Measurements from ENCODE around the gene KMT2B. TPM values are rescaled to one million over a fixed set of nuclear protein-coding genes. Genes with fewer than 3 reads are reported as not detected.

Gene KMT2B
- total RNA-seq, 4 donors from 2014 or later, result 7.5 to 33.7 (median 15.6) TPM

- TF ChIP-seq CTCF (IDR thresholded peaks at IDR 0.05) (no peak), POLR2A (IDR thresholded peaks at IDR 0.05) (no peak)
- Histone ChIP-seq H3K27me3 (no peaks in the 10 kb centered on the region), H3K36me3 (no peaks in the 10 kb centered on the region), H3K4me1 (peaks cover 10 to 59% (median 10%) of the 10 kb centered on the region in 3 donors), H3K27ac (peak overlapping the region in 1 of 4 donors; percentile 24), H3K9me3 (no peaks in the 10 kb centered on the region), H3K4me3 (no peak overlapping the region)
- intact Hi-C loops (cut with DNase I), result loop anchor here (10.0 kb wide), 1 partner anchor 166 kb away; the partner anchor contains the start of gene TMEM147
- no peak for DNase-seq
- WGBS, 2 donors, result 40 to 47% methylated on average over 12 of the region's 13 CpGs
These were observed 6.7 kb upstream of the KMT2B start for GRCh38 chr19:35710784-35711723.

DNA sequence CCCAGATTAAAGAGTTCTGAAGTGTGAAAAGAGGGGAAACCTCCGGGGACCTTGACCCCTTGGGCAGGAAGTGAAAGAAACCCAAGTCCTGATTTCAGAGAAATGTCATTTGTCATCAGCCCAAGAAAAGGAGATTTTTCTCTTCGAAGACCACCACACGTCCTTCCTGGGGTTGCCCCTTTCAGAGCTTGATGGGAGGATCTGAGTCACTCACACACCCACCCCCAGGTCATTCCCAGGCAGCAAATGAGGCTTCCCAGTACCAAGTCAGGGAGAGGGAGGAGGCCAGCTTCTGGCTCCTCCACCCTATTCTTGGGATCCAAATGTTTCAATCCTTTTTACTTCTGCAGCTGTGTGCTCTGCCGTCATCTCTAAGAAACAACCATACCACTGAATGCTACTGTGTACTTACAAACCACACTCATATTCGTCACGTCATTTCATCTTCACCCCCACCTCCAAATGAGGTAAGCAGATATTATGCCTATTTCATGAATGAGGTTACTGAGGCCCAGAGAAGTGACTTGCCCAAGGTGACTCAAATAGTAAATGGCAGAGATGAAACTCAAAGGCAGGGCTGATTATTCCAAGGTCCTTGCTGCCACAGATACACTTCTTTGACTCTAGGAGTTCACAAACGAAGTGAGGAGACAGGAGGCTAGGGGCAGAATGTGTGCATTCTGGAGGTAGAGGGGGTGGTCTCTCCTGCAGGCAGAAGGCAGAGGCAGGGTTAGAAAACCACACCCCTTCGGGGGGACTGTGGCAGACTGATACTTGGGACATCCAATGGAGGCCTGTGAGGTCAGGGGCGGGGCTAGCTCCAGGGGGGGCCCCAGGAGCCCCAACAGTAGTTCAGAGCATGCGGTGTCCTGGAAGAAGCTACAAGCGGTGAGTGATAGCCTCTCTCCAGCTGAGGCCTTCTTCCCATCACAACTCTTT is 5.0 kb upstream of the KMT2B start:
- Histone ChIP-seq H3K27ac (peak overlapping the region in 2 of 4 donors; percentile 4 to 49), H3K4me3 (peak overlapping the region in 1 of 4 donors; percentile 23), H3K4me1 (peaks cover 12 to 56% (median 13%) of the 10 kb centered on the region in 3 donors), H3K9me3 (no peaks in the 10 kb centered on the region), H3K27me3 (no peaks in the 10 kb centered on the region), H3K36me3 (no peaks in the 10 kb centered on the region)
- no peak for DNase-seq
- TF ChIP-seq POLR2A (IDR thresholded peaks at IDR 0.05), result no peak
- no peak for TF ChIP-seq CTCF (IDR thresholded peaks at IDR 0.05)
- 67 to 78% methylated on average over 10 to 11 of the region's 11 CpGs for WGBS, 2 donors
- intact Hi-C loops (cut with DNase I), result loop anchor here (10.0 kb wide), 1 partner anchor 168 kb away; the partner anchor contains the start of gene TMEM147

DNA sequence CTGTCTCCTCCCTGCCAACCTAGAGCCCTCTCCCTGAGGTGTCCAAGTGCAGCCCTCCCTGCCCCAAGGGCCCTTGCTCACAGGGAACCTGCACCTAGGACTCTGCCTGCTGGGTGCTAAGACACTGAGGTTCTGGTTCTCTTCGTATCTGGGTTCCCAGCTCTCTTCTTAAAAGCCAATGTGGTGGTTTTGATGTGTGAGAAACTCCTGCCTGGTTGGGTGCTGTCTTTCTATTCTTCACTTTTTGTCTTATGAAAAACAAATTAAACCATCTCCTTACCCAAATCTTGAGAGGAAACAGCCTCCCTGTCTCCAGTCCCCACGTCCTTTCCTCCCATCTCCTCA is 4.3 kb upstream of the KMT2B start:
- peak overlapping the region in 2 of 4 donors; percentile 2 to 4 for H3K27ac ChIP-seq

GRCh38 chr19:35713904-35714495 is 3.8 kb upstream of the KMT2B start:
- no peak for TF ChIP-seq CTCF (IDR thresholded peaks at IDR 0.05)
- no peak for TF ChIP-seq POLR2A (IDR thresholded peaks at IDR 0.05)
- intact Hi-C loops (cut with DNase I), result loop anchor here (10.0 kb wide), 1 partner anchor 169 kb away; the partner anchor contains the start of gene TMEM147
- WGBS, 2 donors, result 66 to 76% methylated on average over 5 to 8 of the region's 12 CpGs
- no peaks in the 10 kb centered on the region for H3K27me3 ChIP-seq
- no peaks in the 10 kb centered on the region for H3K9me3 ChIP-seq
- peak overlapping the region in 1 of 4 donors; percentile 23 for H3K4me3 ChIP-seq
- peak overlapping the region in 2 of 4 donors; percentile 2 to 25 for H3K27ac ChIP-seq
- H3K4me1 ChIP-seq, result peaks cover 16 to 51% (median 16%) of the 10 kb centered on the region in 3 donors
- no peaks in the 10 kb centered on the region for H3K36me3 ChIP-seq
- DNase-seq, result no peak

More for the DNA sequence above, 4.3 kb upstream of the KMT2B start:
- Histone ChIP-seq H3K27me3 (no peaks in the 10 kb centered on the region), H3K36me3 (no peaks in the 10 kb centered on the region), H3K4me3 (peak overlapping the region in 1 of 4 donors; percentile 23), H3K9me3 (no peaks in the 10 kb centered on the region), H3K4me1 (peaks cover 12 to 51% (median 13%) of the 10 kb centered on the region in 3 donors)
- no peak for DNase-seq
- TF ChIP-seq CTCF (IDR thresholded peaks at IDR 0.05), result no peak
- no peak for TF ChIP-seq POLR2A (IDR thresholded peaks at IDR 0.05)
- 57 to 63% methylated on average over 2 of the region's 2 CpGs for WGBS, 2 donors
- intact Hi-C loops (cut with DNase I), result loop anchor here (10.0 kb wide), 1 partner anchor 169 kb away; the partner anchor contains the start of gene TMEM147
